Transverse colon (tissue), 4 donors: Measurements from ENCODE around the gene PSMG3.

Source experiments
- POLR2AphosphoS5 ChIP-seq, 3 donors: sonication (generic); formaldehyde crosslinking; IDR thresholded peaks; one replicate each; pipeline ENCODE4 v1.6.1; 2016; ENCODE audit warnings: antibody characterized with exemption in 3 of 3
- TF ChIP-seq, protein P1 (sequence below), 5 experiments: fragments of 200-600 bp in 3 of 5; fragments of 450-650 bp in 2 of 5; sonication (generic) in 3 of 5; IDR thresholded peaks; 1 replicate in 2 of 5; 2 replicates in 3 of 5; pipeline ENCODE4 v1.5.1; 2016 to 2017; ENCODE audit warnings: antibody characterized with exemption in 5 of 5, inconsistent platforms in 3 of 5, mild to moderate bottlenecking in 2 of 5, moderate library complexity in 1 of 5

DNA sequence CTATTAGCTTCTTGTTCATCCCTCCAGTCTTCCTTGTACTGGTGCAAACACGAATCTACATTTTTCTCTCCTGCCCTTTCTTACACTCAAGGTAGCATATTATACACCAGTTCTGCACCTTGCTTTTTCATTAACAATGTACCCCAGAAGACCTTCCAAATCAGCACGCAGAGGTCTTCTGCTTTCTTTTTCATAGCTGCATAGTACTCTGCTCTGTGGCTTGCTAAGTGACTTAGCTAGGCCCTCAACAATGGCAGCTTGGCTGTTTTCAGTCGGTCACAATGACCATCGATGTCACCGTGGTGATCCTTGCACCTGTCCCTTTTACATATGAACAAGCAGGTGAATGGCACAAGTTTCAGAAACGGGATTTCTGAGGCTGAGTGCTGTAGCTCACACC, 44.4 kb downstream of the PSMG3 start:
- TF ChIP-seq, protein P1, sequence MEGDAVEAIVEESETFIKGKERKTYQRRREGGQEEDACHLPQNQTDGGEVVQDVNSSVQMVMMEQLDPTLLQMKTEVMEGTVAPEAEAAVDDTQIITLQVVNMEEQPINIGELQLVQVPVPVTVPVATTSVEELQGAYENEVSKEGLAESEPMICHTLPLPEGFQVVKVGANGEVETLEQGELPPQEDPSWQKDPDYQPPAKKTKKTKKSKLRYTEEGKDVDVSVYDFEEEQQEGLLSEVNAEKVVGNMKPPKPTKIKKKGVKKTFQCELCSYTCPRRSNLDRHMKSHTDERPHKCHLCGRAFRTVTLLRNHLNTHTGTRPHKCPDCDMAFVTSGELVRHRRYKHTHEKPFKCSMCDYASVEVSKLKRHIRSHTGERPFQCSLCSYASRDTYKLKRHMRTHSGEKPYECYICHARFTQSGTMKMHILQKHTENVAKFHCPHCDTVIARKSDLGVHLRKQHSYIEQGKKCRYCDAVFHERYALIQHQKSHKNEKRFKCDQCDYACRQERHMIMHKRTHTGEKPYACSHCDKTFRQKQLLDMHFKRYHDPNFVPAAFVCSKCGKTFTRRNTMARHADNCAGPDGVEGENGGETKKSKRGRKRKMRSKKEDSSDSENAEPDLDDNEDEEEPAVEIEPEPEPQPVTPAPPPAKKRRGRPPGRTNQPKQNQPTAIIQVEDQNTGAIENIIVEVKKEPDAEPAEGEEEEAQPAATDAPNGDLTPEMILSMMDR (IDR thresholded peaks at IDR 0.05): no peak
- TF ChIP-seq POLR2AphosphoS5 (IDR thresholded peaks at IDR 0.05): no peak
